ENCODE results near the gene MAPK10. TPM values are rescaled to one million over a fixed set of nuclear protein-coding genes. Genes with fewer than 3 reads are reported as not detected.

The MAPK10 gene
- total RNA-seq, 6 donors from 2014 or later: 11.1 to 89.1 (median 29.5) TPM

- H3K27me3 ChIP-seq: no peaks in the 10 kb centered on the region
- no peak for DNase-seq
- no peaks in the 10 kb centered on the region for H3K36me3 ChIP-seq
- no peak overlapping the region for H3K27ac ChIP-seq
- WGBS, 2 donors: 56 to 85% methylated on average over 1 of the region's 1 CpG
- no peak overlapping the region for H3K4me3 ChIP-seq
- H3K4me1 ChIP-seq: no peaks in the 10 kb centered on the region
- ATAC-seq (ENCODE audit: low FRiP score in 2 of 2): no peak
- H3K9me3 ChIP-seq: no peaks in the 10 kb centered on the region
- TF ChIP-seq EP300 (IDR thresholded peaks at IDR 0.05) (no peak), POLR2A (IDR thresholded peaks at IDR 0.05) (no peak), POLR2AphosphoS5 (IDR thresholded peaks at IDR 0.05) (no peak)
- TF ChIP-seq, protein P1, sequence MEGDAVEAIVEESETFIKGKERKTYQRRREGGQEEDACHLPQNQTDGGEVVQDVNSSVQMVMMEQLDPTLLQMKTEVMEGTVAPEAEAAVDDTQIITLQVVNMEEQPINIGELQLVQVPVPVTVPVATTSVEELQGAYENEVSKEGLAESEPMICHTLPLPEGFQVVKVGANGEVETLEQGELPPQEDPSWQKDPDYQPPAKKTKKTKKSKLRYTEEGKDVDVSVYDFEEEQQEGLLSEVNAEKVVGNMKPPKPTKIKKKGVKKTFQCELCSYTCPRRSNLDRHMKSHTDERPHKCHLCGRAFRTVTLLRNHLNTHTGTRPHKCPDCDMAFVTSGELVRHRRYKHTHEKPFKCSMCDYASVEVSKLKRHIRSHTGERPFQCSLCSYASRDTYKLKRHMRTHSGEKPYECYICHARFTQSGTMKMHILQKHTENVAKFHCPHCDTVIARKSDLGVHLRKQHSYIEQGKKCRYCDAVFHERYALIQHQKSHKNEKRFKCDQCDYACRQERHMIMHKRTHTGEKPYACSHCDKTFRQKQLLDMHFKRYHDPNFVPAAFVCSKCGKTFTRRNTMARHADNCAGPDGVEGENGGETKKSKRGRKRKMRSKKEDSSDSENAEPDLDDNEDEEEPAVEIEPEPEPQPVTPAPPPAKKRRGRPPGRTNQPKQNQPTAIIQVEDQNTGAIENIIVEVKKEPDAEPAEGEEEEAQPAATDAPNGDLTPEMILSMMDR (IDR thresholded peaks at IDR 0.05): no peak
These were observed 109.8 kb downstream of the MAPK10 start for GRCh38 chr4:86250006-86250405.

DNA sequence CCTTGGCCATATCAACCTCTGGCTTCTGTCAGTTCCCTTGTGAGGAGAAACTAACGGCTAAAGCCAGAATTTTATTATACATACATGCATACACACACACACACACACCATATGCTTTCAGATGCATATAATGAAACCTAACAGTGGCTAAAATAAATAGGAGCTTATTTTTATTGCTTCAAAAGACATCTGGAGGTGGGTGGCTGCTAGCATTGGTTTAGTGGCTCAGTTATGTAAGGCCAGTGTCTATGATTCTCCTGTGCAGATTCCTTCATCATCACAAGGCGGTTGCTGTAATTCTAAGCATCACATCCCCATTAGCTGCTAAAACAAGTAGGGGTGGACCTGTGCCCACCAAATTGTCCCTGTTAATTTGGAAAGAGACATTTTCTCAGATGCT lies 110.8 kb downstream of the MAPK10 start:
- Histone ChIP-seq H3K36me3 (no peaks in the 10 kb centered on the region), H3K4me1 (no peaks in the 10 kb centered on the region), H3K9me3 (no peaks in the 10 kb centered on the region), H3K27ac (no peak overlapping the region), H3K4me3 (no peak overlapping the region), H3K27me3 (no peaks in the 10 kb centered on the region)
- DNase-seq (no peak), ATAC-seq (ENCODE audit: low FRiP score in 2 of 2) (no peak)
- no peak for TF ChIP-seq POLR2AphosphoS5 (IDR thresholded peaks at IDR 0.05)
- TF ChIP-seq, protein P1 (IDR thresholded peaks at IDR 0.05): no peak
- TF ChIP-seq POLR2A (IDR thresholded peaks at IDR 0.05): no peak
- TF ChIP-seq EP300 (IDR thresholded peaks at IDR 0.05): no peak
- WGBS, 2 donors: 89 to 97% methylated on average over 2 of the region's 2 CpGs

DNA sequence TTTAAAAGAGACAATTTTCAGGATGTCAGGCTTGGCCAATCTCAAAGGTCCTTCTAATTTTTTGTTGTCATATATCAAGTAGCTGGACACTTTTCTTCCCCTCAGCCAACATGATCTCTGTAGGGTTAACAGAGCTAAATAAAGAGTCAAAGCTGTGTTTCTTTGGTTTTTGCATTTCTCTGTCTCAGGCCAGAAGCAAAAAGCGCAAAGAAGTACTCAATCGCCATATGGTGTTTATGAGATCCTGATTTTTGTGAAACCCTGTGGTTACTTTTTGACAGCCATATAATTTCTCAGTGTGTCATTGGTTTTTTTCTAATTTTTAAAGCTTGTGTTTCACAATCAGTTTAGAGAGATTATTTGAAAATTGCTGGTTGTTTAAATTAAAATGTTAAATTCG lies 111.9 kb downstream of the MAPK10 start:
- WGBS, 2 donors: 86 to 90% methylated on average over 3 of the region's 3 CpGs
- Histone ChIP-seq H3K4me1 (no peaks in the 10 kb centered on the region), H3K27me3 (no peaks in the 10 kb centered on the region), H3K4me3 (no peak overlapping the region), H3K9me3 (no peaks in the 10 kb centered on the region), H3K36me3 (no peaks in the 10 kb centered on the region), H3K27ac (no peak overlapping the region)
- DNase-seq (no peak), ATAC-seq (ENCODE audit: low FRiP score in 2 of 2) (no peak)
- no peak for TF ChIP-seq EP300 (IDR thresholded peaks at IDR 0.05)
- TF ChIP-seq, protein P1 (IDR thresholded peaks at IDR 0.05): no peak
- TF ChIP-seq POLR2A (IDR thresholded peaks at IDR 0.05): no peak

- Histone ChIP-seq H3K27me3 (no peaks in the 10 kb centered on the region), H3K4me3 (no peak overlapping the region), H3K36me3 (no peaks in the 10 kb centered on the region), H3K4me1 (no peaks in the 10 kb centered on the region), H3K9me3 (no peaks in the 10 kb centered on the region), H3K27ac (no peak overlapping the region)
- WGBS, 2 donors: 48 to 84% methylated on average over 1 of the region's 1 CpG
- TF ChIP-seq POLR2A (IDR thresholded peaks at IDR 0.05) (no peak), EP300 (IDR thresholded peaks at IDR 0.05) (no peak), POLR2AphosphoS5 (IDR thresholded peaks at IDR 0.05) (no peak)
- TF ChIP-seq, protein P1 (IDR thresholded peaks at IDR 0.05): no peak
- ATAC-seq (ENCODE audit: low FRiP score in 2 of 2) (no peak), DNase-seq (no peak)
These were observed 112.5 kb downstream of the MAPK10 start for GRCh38 chr4:86247320-86247719.

GRCh38 chr4:86243750-86244149 lies 116.1 kb downstream of the MAPK10 start:
- H3K27ac ChIP-seq: no peak overlapping the region
- TF ChIP-seq EP300 (IDR thresholded peaks at IDR 0.05) (no peak), POLR2A (IDR thresholded peaks at IDR 0.05) (no peak), POLR2AphosphoS5 (IDR thresholded peaks at IDR 0.05) (no peak)
- TF ChIP-seq, protein P1 (IDR thresholded peaks at IDR 0.05): no peak
- ATAC-seq (ENCODE audit: low FRiP score in 2 of 2): no peak
- no peaks in the 10 kb centered on the region for H3K4me1 ChIP-seq
- no peaks in the 10 kb centered on the region for H3K9me3 ChIP-seq
- DNase-seq: no peak
- no peaks in the 10 kb centered on the region for H3K36me3 ChIP-seq
- 73 to 76% methylated on average over 3 of the region's 3 CpGs for WGBS, 2 donors
- H3K4me3 ChIP-seq: no peak overlapping the region
- no peaks in the 10 kb centered on the region for H3K27me3 ChIP-seq
